Measurements from ENCODE around the gene FANCC. TPM values are rescaled to one million over a fixed set of nuclear protein-coding genes. Genes with fewer than 3 reads are reported as not detected.

FANCC gene
- total RNA-seq (7.5 TPM), polyA plus RNA-seq (1 to 10 TPM; 2.8 to 6.1 (median 4.8) TPM)

- no peaks in the 10 kb centered on the region for H3K27me3 ChIP-seq (ENCODE audit: control insufficient read depth, insufficient read depth, low read length)
- no peaks in the 10 kb centered on the region for H3K36me3 ChIP-seq (ENCODE audit: control insufficient read depth, insufficient read depth, low read length)
- H3K9me3 ChIP-seq (ENCODE audit: control insufficient read depth in 2 of 2, low read length in 2 of 2), result no peaks in the 10 kb centered on the region
- H3K27ac Mint-ChIP-seq, result peak within 1 kb of the TSS; percentile 78 to 89 (median 84)
- DNase-seq, result peak; percentile 73 to 88 (median 74)
- ATAC-seq (ENCODE audit: low read depth in 2 of 2), result peak; percentile 86 to 87
- H3K9me3 Mint-ChIP-seq, result no peaks in the 10 kb centered on the region
- H3K27me3 Mint-ChIP-seq, result peaks cover 7% of the 10 kb centered on the region
- H3K27ac ChIP-seq (ENCODE audit: insufficient read depth, low read length, poor library complexity, severe bottlenecking), result peak within 1 kb of the TSS; percentile 77
- H3K4me1 Mint-ChIP-seq, result peaks cover 0 to 30% (median 21%) of the 10 kb centered on the region in 4 donors
- H3K36me3 Mint-ChIP-seq, result no peaks in the 10 kb centered on the region
- H3K4me3 ChIP-seq (ENCODE audit: low read depth, low read length), result peak within 1 kb of the TSS; percentile 87
- peak within 1 kb of the TSS; percentile 94 to 99 (median 96) for H3K4me3 Mint-ChIP-seq
- H3K4me1 ChIP-seq (ENCODE audit: control insufficient read depth, insufficient read depth, low read length, poor library complexity, severe bottlenecking), result peaks cover 12% of the 10 kb centered on the region
Measured at GRCh38 chr9:95317119-95317892, at the start of gene FANCC. Gene FANCC, minus strand, starts transcription at chr9:95317709. Its CDS starts 68,418 bp downstream, at chr9:95249291.

- Mint-ChIP-seq H3K4me3 (no peak overlapping the region), H3K27ac (no peak overlapping the region), H3K36me3 (no peaks in the 10 kb centered on the region), H3K4me1 (peaks cover 0 to 2% (median 0%) of the 10 kb centered on the region in 4 donors), H3K9me3 (no peaks in the 10 kb centered on the region), H3K27me3 (peaks cover 30% of the 10 kb centered on the region)
- Histone ChIP-seq H3K27me3 (ENCODE audit: control insufficient read depth, insufficient read depth, low read length) (peaks cover 4% of the 10 kb centered on the region), H3K4me3 (ENCODE audit: low read depth, low read length) (no peak overlapping the region), H3K9me3 (ENCODE audit: control insufficient read depth in 2 of 2, low read length in 2 of 2) (no peaks in the 10 kb centered on the region), H3K27ac (ENCODE audit: insufficient read depth, low read length, poor library complexity, severe bottlenecking) (no peak overlapping the region), H3K4me1 (ENCODE audit: control insufficient read depth, insufficient read depth, low read length, poor library complexity, severe bottlenecking) (no peaks in the 10 kb centered on the region), H3K36me3 (ENCODE audit: control insufficient read depth, insufficient read depth, low read length) (no peaks in the 10 kb centered on the region)
- no peak for ATAC-seq (ENCODE audit: low read depth in 2 of 2)
- no peak for DNase-seq
Measured at GRCh38 chr9:95366731-95367325, 49.3 kb upstream of the FANCC start.

GRCh38 chr9:95365766-95366165 is 48.3 kb upstream of the FANCC start:
- Mint-ChIP-seq H3K9me3 (no peaks in the 10 kb centered on the region), H3K4me1 (peaks cover 0 to 3% (median under 1%) of the 10 kb centered on the region in 4 donors), H3K4me3 (no peak overlapping the region), H3K36me3 (no peaks in the 10 kb centered on the region), H3K27ac (no peak overlapping the region), H3K27me3 (peaks cover 33% of the 10 kb centered on the region)
- peaks cover 4% of the 10 kb centered on the region for H3K27me3 ChIP-seq (ENCODE audit: control insufficient read depth, insufficient read depth, low read length)
- H3K36me3 ChIP-seq (ENCODE audit: control insufficient read depth, insufficient read depth, low read length), result no peaks in the 10 kb centered on the region
- H3K9me3 ChIP-seq (ENCODE audit: control insufficient read depth in 2 of 2, low read length in 2 of 2), result no peaks in the 10 kb centered on the region
- no peaks in the 10 kb centered on the region for H3K4me1 ChIP-seq (ENCODE audit: control insufficient read depth, insufficient read depth, low read length, poor library complexity, severe bottlenecking)
- DNase-seq (no peak), ATAC-seq (ENCODE audit: low read depth in 2 of 2) (no peak)
- H3K27ac ChIP-seq (ENCODE audit: insufficient read depth, low read length, poor library complexity, severe bottlenecking), result no peak overlapping the region
- H3K4me3 ChIP-seq (ENCODE audit: low read depth, low read length), result no peak overlapping the region

GRCh38 chr9:95363051-95363841 is 45.7 kb upstream of the FANCC start:
- H3K9me3 Mint-ChIP-seq, result no peaks in the 10 kb centered on the region

GRCh38 chr9:95360866-95361265 is 43.4 kb upstream of the FANCC start:
- Histone ChIP-seq H3K36me3 (ENCODE audit: control insufficient read depth, insufficient read depth, low read length) (no peaks in the 10 kb centered on the region), H3K9me3 (ENCODE audit: control insufficient read depth in 2 of 2, low read length in 2 of 2) (no peaks in the 10 kb centered on the region), H3K27ac (ENCODE audit: insufficient read depth, low read length, poor library complexity, severe bottlenecking) (no peak overlapping the region), H3K4me1 (ENCODE audit: control insufficient read depth, insufficient read depth, low read length, poor library complexity, severe bottlenecking) (no peaks in the 10 kb centered on the region), H3K27me3 (ENCODE audit: control insufficient read depth, insufficient read depth, low read length) (peaks cover 8% of the 10 kb centered on the region), H3K4me3 (ENCODE audit: low read depth, low read length) (no peak overlapping the region)
- Mint-ChIP-seq H3K4me3 (peak overlapping the region in 1 of 4 donors; percentile 13), H3K27ac (no peak overlapping the region), H3K9me3 (no peaks in the 10 kb centered on the region), H3K36me3 (no peaks in the 10 kb centered on the region), H3K27me3 (peaks cover 34% of the 10 kb centered on the region), H3K4me1 (peaks cover 0 to 3% (median 0%) of the 10 kb centered on the region in 4 donors)
- ATAC-seq (ENCODE audit: low read depth in 2 of 2), result no peak
- no peak for DNase-seq

More at GRCh38 chr9:95363051-95363841, 45.7 kb upstream of the FANCC start:
- no peak overlapping the region for H3K27ac ChIP-seq (ENCODE audit: insufficient read depth, low read length, poor library complexity, severe bottlenecking)
- H3K36me3 ChIP-seq (ENCODE audit: control insufficient read depth, insufficient read depth, low read length), result no peaks in the 10 kb centered on the region
- H3K4me1 Mint-ChIP-seq, result peaks cover 0 to 3% (median 0%) of the 10 kb centered on the region in 4 donors
- H3K4me3 ChIP-seq (ENCODE audit: low read depth, low read length), result no peak overlapping the region
- DNase-seq, result no peak
- H3K36me3 Mint-ChIP-seq, result no peaks in the 10 kb centered on the region
- ATAC-seq (ENCODE audit: low read depth in 2 of 2), result no peak
- H3K4me1 ChIP-seq (ENCODE audit: control insufficient read depth, insufficient read depth, low read length, poor library complexity, severe bottlenecking), result no peaks in the 10 kb centered on the region
- no peaks in the 10 kb centered on the region for H3K9me3 ChIP-seq (ENCODE audit: control insufficient read depth in 2 of 2, low read length in 2 of 2)
- H3K27me3 Mint-ChIP-seq, result peaks cover 35% of the 10 kb centered on the region
- no peak overlapping the region for H3K4me3 Mint-ChIP-seq
- H3K27ac Mint-ChIP-seq, result no peak overlapping the region
- peaks cover 6% of the 10 kb centered on the region for H3K27me3 ChIP-seq (ENCODE audit: control insufficient read depth, insufficient read depth, low read length)

GRCh38 chr9:95357316-95357715 is 39.8 kb upstream of the FANCC start:
- no peak overlapping the region for H3K4me3 Mint-ChIP-seq
- DNase-seq (no peak), ATAC-seq (ENCODE audit: low read depth in 2 of 2) (no peak)
- Histone ChIP-seq H3K4me3 (ENCODE audit: low read depth, low read length) (no peak overlapping the region), H3K9me3 (ENCODE audit: control insufficient read depth in 2 of 2, low read length in 2 of 2) (no peaks in the 10 kb centered on the region), H3K4me1 (ENCODE audit: control insufficient read depth, insufficient read depth, low read length, poor library complexity, severe bottlenecking) (no peaks in the 10 kb centered on the region), H3K36me3 (ENCODE audit: control insufficient read depth, insufficient read depth, low read length) (no peaks in the 10 kb centered on the region), H3K27me3 (ENCODE audit: control insufficient read depth, insufficient read depth, low read length) (peaks cover 12% of the 10 kb centered on the region), H3K27ac (ENCODE audit: insufficient read depth, low read length, poor library complexity, severe bottlenecking) (no peak overlapping the region)
- H3K9me3 Mint-ChIP-seq, result no peaks in the 10 kb centered on the region
- no peak overlapping the region for H3K27ac Mint-ChIP-seq
- no peaks in the 10 kb centered on the region for H3K36me3 Mint-ChIP-seq
- H3K4me1 Mint-ChIP-seq, result peaks cover 0 to 3% (median 0%) of the 10 kb centered on the region in 4 donors
- peaks cover 41% of the 10 kb centered on the region for H3K27me3 Mint-ChIP-seq

GRCh38 chr9:95355500-95355899 is 38.0 kb upstream of the FANCC start:
- Histone ChIP-seq H3K9me3 (ENCODE audit: control insufficient read depth in 2 of 2, low read length in 2 of 2) (no peaks in the 10 kb centered on the region), H3K36me3 (ENCODE audit: control insufficient read depth, insufficient read depth, low read length) (no peaks in the 10 kb centered on the region), H3K27ac (ENCODE audit: insufficient read depth, low read length, poor library complexity, severe bottlenecking) (no peak overlapping the region), H3K4me3 (ENCODE audit: low read depth, low read length) (no peak overlapping the region), H3K4me1 (ENCODE audit: control insufficient read depth, insufficient read depth, low read length, poor library complexity, severe bottlenecking) (no peaks in the 10 kb centered on the region), H3K27me3 (ENCODE audit: control insufficient read depth, insufficient read depth, low read length) (peaks cover 12% of the 10 kb centered on the region)
- Mint-ChIP-seq H3K27ac (no peak overlapping the region), H3K27me3 (peaks cover 39% of the 10 kb centered on the region), H3K4me3 (no peak overlapping the region), H3K9me3 (no peaks in the 10 kb centered on the region), H3K36me3 (no peaks in the 10 kb centered on the region), H3K4me1 (no peaks in the 10 kb centered on the region)
- no peak for DNase-seq
- no peak for ATAC-seq (ENCODE audit: low read depth in 2 of 2)

Data from CD4-positive, CD25-positive, alpha-beta regulatory T cell (primary cell).